Activated CD4-positive, alpha-beta T cell treated with anti-CD3 and anti-CD28 coated beads, Interleukin-2, amount 10 ng/mL, durations not matched to agents 24 days and 14 days (primary cell): Measurements from ENCODE around the gene RBP5. TPM values are rescaled to one million over a fixed set of nuclear protein-coding genes. Genes with fewer than 3 reads are reported as not detected.

Experiments
- DNase-seq: peaks from one replicate; pipeline ENCODE4 v3.0.0; 2022
- H3K27ac Mint-ChIP-seq: one replicate; pipeline ENCODE4 v1.8.0; 2022; ENCODE audit warnings: mild to moderate bottlenecking, mixed read lengths
- H3K27me3 Mint-ChIP-seq: one replicate; pipeline ENCODE4 v1.8.0; 2022; ENCODE audit warnings: mixed read lengths
- H3K36me3 Mint-ChIP-seq: one replicate; pipeline ENCODE4 v1.8.0; 2022; ENCODE audit warnings: low read depth, mild to moderate bottlenecking, mixed read lengths
- H3K4me1 Mint-ChIP-seq: one replicate; pipeline ENCODE4 v1.8.0; 2021; ENCODE audit warnings: mixed read lengths
- H3K4me3 Mint-ChIP-seq: one replicate; pipeline ENCODE4 v1.8.0; 2022; ENCODE audit warnings: mild to moderate bottlenecking, moderate library complexity, mixed read lengths
- H3K9me3 Mint-ChIP-seq: one replicate; pipeline ENCODE4 v1.8.0; 2021; ENCODE audit warnings: mixed read lengths
- intact Hi-C: fragments of 100-400 bp; cut with micrococcal nuclease; formaldehyde crosslinking; loops from one replicate; pipeline ENCODE4 v1.15.1; 2023
- total RNA-seq: library from RNA; stranded (reverse); gene quantifications from 2 replicates; pipeline ENCODE4 v1.2.3, GENCODE V29; 2022

The RBP5 gene
- total RNA-seq, 1 donor from 2014 or later, result not detected

DNA sequence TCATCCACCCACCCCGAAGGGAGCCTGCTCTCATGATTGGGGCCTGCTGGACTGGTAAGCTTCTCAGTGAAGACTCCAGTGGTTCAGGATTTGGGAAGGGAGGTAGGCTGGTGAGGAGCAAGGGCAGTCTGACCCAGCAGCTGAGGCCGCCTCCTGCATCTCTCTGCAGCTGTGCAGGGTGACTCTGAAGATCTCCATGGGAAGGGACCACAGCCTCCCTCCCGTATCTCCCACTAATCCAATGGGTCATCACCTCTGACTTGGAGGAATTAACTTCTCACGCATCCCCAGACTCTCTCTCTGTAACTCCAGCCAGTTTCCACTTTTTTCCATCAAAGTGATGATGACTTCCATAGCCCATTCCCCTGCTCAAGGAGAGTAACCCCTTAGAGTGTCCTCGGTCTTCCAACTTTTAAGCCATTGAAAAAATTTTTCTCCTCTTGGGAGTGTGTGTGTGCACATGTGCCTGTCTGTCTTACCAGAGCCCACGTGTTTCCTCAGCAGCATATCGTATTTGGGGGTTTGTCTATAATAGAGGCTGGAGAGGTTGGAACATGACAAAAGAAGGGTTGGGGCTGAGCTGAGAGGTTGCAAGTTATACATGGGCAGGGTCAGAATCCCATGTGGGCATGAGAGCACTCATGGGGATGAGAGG, 12.8 kb upstream of the RBP5 start:
- no peak overlapping the region for H3K27ac Mint-ChIP-seq

DNA sequence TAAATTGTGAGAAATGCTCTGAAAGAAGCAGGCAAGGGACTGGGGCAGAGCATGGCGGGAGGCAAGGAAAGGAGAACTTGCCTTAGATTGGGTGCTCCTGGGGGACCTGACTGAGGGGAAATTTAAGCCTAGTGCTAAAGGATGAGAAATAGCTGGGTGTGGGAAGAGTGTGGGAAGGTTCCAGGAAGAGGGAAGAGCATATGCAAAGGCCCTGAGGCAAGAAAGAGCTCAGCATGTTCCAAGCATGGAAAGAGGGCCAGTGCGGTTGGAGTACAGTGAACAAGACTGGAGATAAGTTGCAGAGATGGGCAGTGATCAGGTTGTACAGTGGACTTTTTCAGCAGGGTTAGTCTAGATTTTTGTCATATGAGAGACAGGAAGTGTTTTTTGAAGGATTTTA, 10.5 kb upstream of the RBP5 start:
- no peak overlapping the region for H3K27ac Mint-ChIP-seq
- H3K27me3 Mint-ChIP-seq, result no peaks in the 10 kb centered on the region
- H3K36me3 Mint-ChIP-seq, result peaks cover 65% of the 10 kb centered on the region

More for the DNA sequence above, 12.8 kb upstream of the RBP5 start:
- Mint-ChIP-seq H3K27me3 (no peaks in the 10 kb centered on the region), H3K36me3 (peaks cover 59% of the 10 kb centered on the region), H3K4me3 (no peak overlapping the region), H3K9me3 (no peaks in the 10 kb centered on the region), H3K4me1 (peaks cover 7% of the 10 kb centered on the region)
- DNase-seq, result no peak
- intact Hi-C loops, result loop anchor here (1.0 to 5.0 kb wide), 2 partner anchors 47 to 496 kb away; no protein-coding TSS in a partner anchor

DNA sequence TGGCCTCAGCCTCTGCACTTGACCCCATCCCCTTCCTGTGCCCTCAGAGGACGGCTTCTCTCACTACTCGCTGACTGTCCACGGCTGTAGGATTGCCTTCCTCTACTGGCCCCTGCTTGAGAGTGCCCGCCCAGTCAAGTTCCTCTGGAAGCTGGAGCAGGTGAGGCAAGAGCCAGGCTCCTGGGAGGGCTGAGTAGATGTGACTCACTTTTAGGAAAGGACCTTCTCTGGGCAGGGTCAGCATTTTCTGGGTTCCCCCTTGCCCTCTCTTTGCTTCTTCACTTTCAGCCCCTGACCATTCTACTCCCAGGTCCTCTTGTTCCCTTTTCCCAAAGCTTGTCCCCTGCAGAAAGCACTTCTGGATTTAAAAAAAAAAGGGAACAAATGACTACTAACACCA, 9.2 kb upstream of the RBP5 start:
- H3K36me3 Mint-ChIP-seq, result peaks cover 72% of the 10 kb centered on the region
- H3K27me3 Mint-ChIP-seq, result no peaks in the 10 kb centered on the region
- H3K4me1 Mint-ChIP-seq, result peaks cover 15% of the 10 kb centered on the region

More for the DNA sequence above, 10.5 kb upstream of the RBP5 start:
- DNase-seq, result no peak
- Mint-ChIP-seq H3K9me3 (no peaks in the 10 kb centered on the region), H3K4me1 (peaks cover 7% of the 10 kb centered on the region), H3K4me3 (no peak overlapping the region)
- intact Hi-C loops, result no loop called here

DNA sequence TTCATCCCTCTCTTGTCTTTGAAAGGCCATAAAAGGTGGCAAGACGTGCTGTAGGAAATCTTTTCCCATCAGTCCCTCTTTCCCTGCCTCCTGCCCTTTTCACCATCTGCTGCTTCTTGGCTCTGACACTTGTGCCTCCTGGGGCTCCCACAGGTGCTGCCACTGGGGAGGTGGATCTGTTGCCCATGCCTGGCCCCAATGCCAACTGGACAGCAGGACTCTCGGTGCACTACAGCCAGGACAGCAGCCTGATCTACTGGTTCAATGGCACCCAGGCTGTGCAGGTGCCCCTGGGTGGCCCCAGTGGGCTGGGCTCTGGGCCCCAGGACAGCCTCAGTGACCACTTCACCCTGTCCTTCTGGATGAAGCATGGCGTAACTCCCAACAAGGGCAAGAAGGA, 8.0 kb upstream of the RBP5 start:
- intact Hi-C loops, result no loop called here
- H3K27me3 Mint-ChIP-seq, result no peaks in the 10 kb centered on the region
- no peak for DNase-seq
- H3K4me3 Mint-ChIP-seq, result no peak overlapping the region
- H3K27ac Mint-ChIP-seq, result no peak overlapping the region
- no peaks in the 10 kb centered on the region for H3K9me3 Mint-ChIP-seq
- H3K4me1 Mint-ChIP-seq, result peaks cover 25% of the 10 kb centered on the region
- H3K36me3 Mint-ChIP-seq, result peaks cover 69% of the 10 kb centered on the region

More for the DNA sequence above, 9.2 kb upstream of the RBP5 start:
- intact Hi-C loops, result no loop called here
- Mint-ChIP-seq H3K4me3 (no peak overlapping the region), H3K9me3 (no peaks in the 10 kb centered on the region), H3K27ac (no peak overlapping the region)
- no peak for DNase-seq

DNA sequence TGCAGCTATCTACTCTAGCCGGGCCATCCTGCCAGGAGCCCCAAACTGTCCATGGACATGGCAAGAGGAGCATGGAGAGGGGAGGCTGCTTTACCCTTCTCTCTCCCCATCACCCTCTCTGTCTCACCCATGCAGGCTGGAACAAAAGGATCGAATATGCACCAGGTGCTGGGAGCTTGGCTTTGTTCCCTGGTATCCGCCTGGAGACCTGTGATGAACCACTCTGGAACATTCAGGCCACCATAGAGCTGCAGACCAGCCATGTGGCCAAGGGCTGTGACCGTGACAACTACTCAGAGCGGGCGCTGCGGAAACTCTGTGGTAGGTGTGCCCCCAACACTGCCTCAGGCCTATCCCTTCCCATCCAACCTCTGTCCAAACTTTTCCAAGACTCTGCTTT, 7.4 kb upstream of the RBP5 start:
- Mint-ChIP-seq H3K4me3 (no peak overlapping the region), H3K9me3 (no peaks in the 10 kb centered on the region), H3K36me3 (peaks cover 66% of the 10 kb centered on the region), H3K27me3 (no peaks in the 10 kb centered on the region), H3K27ac (no peak overlapping the region), H3K4me1 (peaks cover 29% of the 10 kb centered on the region)
- intact Hi-C loops, result no loop called here
- no peak for DNase-seq

DNA sequence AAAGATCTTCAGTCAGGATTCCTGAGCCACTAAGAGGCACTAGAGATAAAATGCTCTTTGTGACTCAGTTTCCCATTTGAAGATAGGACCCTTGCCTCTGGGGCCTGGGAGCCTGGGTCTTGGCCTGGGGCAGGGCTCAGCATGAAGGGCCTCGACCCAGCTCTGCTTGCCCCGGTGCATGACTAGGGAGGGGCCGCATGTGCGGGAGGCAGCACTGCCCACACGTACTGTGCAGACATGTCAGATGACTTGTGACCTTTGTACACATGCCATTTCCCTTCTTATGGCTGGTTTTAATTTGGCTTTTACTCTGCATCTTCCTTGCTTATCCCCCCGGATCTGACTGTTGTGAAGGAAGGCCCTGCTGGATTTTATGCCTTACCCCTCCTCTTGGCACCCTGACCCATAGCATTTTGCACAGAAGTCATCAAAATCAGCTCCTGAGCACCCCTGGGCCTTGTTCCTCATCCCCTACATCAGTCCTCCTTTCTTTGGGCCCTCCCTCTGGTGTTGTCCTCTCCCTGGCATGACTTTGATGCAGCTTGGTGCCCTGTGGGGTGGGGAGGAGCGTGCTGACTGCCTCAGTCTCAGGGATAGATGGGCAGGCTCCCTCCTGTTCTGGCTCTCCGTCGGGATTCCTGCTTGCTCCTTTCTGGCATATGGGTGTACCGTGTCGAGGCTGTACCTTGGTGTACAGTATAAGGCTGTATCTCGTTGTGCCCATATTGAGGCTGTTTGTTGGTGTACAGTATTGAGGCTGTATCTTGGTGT, 5.9 kb upstream of the RBP5 start:
- Mint-ChIP-seq H3K27ac (no peak overlapping the region), H3K9me3 (no peaks in the 10 kb centered on the region), H3K4me1 (peaks cover 35% of the 10 kb centered on the region), H3K4me3 (no peak overlapping the region), H3K36me3 (peaks cover 60% of the 10 kb centered on the region), H3K27me3 (no peaks in the 10 kb centered on the region)
- intact Hi-C loops, result no loop called here
- DNase-seq, result no peak

DNA sequence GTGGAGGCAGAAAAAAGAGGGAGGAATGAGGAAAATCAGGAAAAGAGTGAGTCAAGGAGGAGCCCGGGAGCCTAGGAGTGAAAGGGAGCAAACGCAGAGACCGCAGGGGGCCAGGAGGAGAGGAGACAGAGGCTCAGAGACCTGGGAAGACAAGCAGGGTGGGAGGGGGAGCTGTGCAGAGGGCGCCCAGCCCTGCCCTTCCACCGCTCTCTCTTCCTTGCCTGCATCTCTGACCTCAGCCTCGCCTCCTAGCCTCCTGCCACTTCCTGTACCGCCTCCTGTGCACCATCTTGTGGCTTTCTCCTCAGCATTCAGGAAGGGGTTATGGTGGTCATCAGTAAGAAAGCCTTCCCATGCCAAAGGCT, 2.8 kb upstream of the RBP5 start:
- Mint-ChIP-seq H3K36me3 (peaks cover 45% of the 10 kb centered on the region), H3K27ac (peak overlapping the region; percentile 89)

DNA sequence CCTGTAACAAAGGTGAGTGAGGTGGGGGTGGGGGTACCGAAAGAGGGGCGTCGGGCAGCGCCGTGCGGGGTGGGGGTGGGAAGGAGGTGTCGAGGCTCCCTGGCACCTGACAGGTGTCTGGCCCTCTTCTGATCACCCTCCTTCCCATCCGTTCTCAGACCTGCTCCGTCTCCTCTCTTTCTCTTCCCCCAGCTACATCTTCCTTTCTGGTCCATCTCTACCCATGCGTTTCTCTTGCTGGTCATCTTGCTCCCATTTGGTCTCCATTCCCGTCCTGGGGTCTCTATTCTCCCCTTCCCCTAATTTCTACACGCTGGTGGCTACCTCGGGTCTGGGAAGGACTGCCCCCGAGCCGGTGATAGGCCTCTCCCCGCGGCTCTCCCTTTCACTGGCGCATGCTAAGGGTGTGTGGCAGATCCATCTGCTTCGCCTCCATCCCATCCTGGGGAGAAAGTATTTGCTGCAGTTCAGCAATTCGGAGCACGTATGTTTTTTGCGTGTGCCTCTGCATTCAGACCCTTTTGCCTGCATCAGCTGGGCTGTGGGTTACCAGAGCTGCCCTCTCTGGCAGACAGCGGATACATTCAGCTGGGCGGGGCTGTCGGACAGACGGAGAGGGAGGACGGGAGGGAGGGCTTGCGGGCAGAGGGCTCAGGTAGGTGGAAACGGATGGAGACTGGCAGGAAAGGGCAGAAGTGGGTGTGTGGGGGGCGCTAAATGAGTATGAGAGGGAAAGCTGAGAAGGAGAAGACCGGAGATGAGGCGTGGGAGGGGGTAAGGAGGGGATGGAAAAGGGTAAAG, 2.2 kb upstream of the RBP5 start:
- intact Hi-C loops, result loop anchor here (1.0 to 2.0 kb wide), 3 partner anchors 18 to 1112 kb away; partner anchors contain the start of gene LPCAT3
- Mint-ChIP-seq H3K27me3 (no peaks in the 10 kb centered on the region), H3K36me3 (peaks cover 43% of the 10 kb centered on the region), H3K9me3 (no peaks in the 10 kb centered on the region), H3K4me3 (peak overlapping the region; percentile 98), H3K27ac (peak overlapping the region; percentile 89), H3K4me1 (peaks cover 43% of the 10 kb centered on the region)
- DNase-seq, result peak; percentile 86

More for the DNA sequence above, 2.8 kb upstream of the RBP5 start:
- Mint-ChIP-seq H3K9me3 (no peaks in the 10 kb centered on the region), H3K4me3 (peak overlapping the region; percentile 98), H3K27me3 (no peaks in the 10 kb centered on the region), H3K4me1 (peaks cover 43% of the 10 kb centered on the region)
- DNase-seq, result peak; percentile 83
- intact Hi-C loops, result loop anchor here (2.0 kb wide), 1 partner anchor 1111 kb away; no protein-coding TSS in a partner anchor

DNA sequence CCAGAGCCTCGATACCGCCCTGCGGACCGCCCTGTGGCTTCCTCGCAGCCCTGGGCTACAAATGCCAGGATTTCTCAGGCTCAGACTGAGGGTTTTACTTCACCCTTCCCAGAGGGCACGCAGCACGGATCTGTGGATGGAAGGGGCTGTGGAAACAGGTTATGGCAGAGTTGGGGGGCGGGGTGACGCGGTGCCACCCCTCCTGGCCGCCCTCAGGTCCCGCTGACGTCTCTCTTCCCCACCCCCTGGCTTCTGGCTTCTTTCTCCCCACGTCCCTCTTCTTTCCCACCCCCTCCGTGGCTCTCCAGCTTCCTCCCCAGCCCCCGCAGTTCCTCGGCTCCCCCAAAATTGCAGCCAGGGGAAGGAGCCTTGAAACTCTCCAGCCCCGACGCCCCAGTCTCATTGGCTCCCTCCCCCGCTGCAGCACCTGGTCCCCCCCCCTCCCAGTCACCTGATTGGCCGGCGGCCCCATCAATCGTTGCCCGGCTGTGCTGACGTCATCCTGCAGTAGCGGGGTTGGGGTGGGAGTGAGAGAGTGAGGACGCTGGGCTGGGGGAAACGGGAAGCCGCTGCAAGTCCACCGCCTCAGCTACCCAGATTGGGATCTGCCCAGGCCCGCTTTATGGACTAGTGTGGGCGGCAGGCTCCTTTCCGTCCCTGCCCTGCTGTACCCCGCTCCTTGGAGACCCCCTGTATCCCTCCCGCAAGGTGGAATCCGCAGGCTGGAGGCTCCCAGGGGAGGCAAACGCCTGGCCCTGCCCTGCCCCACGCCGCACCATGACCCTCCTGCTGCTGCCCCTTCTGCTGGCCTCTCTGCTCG, 1.4 kb upstream of the RBP5 start, which contains the start of gene CLSTN3:
Gene CLSTN3 (plus strand): TSS at position 500 of the 820 bp plus-strand sequence. CDS start 278 bp downstream, at position 778.
- peak; percentile 95 for DNase-seq
- H3K36me3 Mint-ChIP-seq, result peaks cover 35% of the 10 kb centered on the region
- H3K27ac Mint-ChIP-seq, result peak within 1 kb of the TSS; percentile 89
- H3K27me3 Mint-ChIP-seq, result no peaks in the 10 kb centered on the region
- intact Hi-C loops, result loop anchor here (1.0 to 2.0 kb wide), 3 partner anchors 17 to 1113 kb away; partner anchors contain the start of gene LPCAT3
- H3K4me3 Mint-ChIP-seq, result peak within 1 kb of the TSS; percentile 98
- no peaks in the 10 kb centered on the region for H3K9me3 Mint-ChIP-seq
- H3K4me1 Mint-ChIP-seq, result peaks cover 44% of the 10 kb centered on the region

DNA sequence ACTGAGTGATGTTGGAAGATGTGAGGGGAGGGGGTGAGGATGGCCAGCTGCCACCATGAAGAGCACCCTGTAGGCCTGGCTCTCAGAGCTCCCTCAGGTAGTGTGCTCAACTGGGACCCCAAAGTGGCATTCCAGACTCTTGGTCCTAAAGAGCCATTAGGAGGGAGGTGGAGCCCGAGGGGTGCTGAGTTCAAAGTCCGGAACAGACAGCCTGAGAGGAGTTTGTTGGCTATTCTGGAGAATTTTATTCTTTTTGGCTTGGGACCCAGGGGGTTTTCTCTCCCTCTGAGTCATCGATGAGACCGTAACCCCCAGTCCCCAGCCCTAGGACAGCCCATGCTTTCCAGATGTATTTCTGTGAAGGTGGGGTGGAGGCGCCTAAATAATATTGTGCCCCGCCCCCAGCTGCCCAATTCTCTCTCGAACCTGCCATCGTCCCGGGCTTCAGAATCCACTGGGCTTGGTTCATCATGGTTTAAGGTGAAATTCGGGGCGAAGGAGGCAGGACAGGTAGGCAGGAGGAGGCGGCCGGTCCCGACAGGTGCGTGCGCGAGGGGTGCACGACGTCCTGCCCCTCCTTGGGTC, 690 bp upstream of the RBP5 start:
- H3K4me1 Mint-ChIP-seq, result peaks cover 44% of the 10 kb centered on the region
- intact Hi-C loops, result no loop called here
- no peak for DNase-seq
- H3K27ac Mint-ChIP-seq, result no peak overlapping the region
- peaks cover 28% of the 10 kb centered on the region for H3K36me3 Mint-ChIP-seq
- H3K4me3 Mint-ChIP-seq, result peak overlapping the region; percentile 98
- H3K9me3 Mint-ChIP-seq, result no peaks in the 10 kb centered on the region
- H3K27me3 Mint-ChIP-seq, result no peaks in the 10 kb centered on the region

DNA sequence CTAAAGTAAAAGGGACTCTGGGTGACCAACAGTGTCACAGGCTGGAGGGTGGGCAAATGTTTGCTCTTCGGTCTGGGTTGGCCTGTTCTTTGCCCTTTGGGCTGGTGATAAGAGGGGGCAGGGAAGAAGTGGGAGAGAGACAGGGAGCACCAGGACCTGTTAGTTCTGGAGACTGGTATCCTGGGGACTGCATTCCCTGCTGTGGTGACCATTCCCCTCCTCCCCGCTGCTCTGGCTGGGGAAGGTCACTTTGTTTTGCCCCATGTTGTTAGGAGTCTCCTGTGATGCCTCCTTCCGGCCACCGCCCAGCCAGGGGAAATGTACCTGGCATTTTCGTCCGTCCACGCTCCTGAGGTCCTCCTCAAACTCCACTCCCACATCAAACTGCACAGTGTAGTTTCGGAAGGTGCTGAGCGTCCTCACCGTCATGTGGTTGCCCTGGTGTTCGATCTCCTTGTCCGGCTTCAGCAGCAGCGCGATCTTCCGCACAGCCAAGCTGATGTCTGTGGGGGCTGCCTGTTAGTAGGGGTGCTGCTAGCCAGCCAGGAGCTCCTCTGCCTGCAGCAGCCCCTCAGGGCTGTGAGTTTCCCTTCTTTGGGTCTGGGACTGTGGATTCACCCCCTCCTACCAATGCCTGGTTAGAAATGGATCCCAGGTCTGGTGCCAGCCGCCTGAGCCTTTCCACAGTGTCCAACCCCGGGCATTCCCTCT, 618 bp downstream of the RBP5 start:
- DNase-seq, result no peak
- Mint-ChIP-seq H3K4me1 (peaks cover 38% of the 10 kb centered on the region), H3K27me3 (no peaks in the 10 kb centered on the region), H3K9me3 (no peaks in the 10 kb centered on the region), H3K4me3 (peak overlapping the region; percentile 98), H3K36me3 (peaks cover 18% of the 10 kb centered on the region), H3K27ac (no peak overlapping the region)
- intact Hi-C loops, result no loop called here

DNA sequence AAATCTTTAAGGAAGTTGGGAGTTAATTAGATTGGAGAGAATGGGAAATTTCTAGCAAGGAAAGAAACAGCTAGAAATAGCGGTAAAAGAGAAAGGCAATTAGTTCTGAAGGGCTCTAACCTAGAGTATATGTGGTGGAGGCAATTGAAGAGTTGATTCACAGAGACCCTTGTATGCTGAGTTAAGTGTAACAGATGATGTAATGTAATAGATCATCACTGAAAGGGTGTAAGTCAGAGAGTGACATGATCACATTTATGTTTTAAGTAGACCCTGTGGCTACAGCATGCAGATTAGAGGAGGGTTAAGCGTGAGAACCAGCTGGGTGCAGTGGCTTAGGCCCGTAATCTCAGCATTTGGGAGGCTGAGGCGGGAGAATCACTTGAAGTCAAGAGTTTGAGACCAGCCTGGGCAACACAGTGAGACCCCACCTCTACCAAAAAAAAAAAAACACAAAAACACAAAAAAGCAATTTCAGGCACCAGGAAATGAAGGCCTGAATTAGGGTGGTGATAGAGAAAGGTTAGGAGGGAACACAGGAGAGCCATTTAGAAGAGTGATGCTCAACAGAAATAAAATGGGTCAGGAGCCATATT, 3.0 kb downstream of the RBP5 start:
- Mint-ChIP-seq H3K27ac (no peak overlapping the region), H3K27me3 (no peaks in the 10 kb centered on the region), H3K9me3 (no peaks in the 10 kb centered on the region), H3K36me3 (peaks cover 6% of the 10 kb centered on the region), H3K4me1 (peaks cover 16% of the 10 kb centered on the region), H3K4me3 (no peak overlapping the region)
- intact Hi-C loops, result no loop called here
- no peak for DNase-seq
